ENCODE data around the gene ICA1L.

Gene ICA1L

GRCh38 chr2:202749477-202749876 is 122.1 kb downstream of the ICA1L start:
- H3K9me3 ChIP-seq (ENCODE audit: control insufficient read depth in 2 of 2, low read length in 2 of 2), result peaks cover 0 to 1% of the 10 kb centered on the region in 2 donors
- H3K27ac ChIP-seq (ENCODE audit: low read length), result no peak overlapping the region
- no peak overlapping the region for H3K9ac ChIP-seq (ENCODE audit: low read length in 2 of 2)
- H3K27me3 ChIP-seq (ENCODE audit: control insufficient read depth in 1 of 2, insufficient read depth in 2 of 2, low read length in 2 of 2), result no peaks in the 10 kb centered on the region
- H3K36me3 ChIP-seq (ENCODE audit: control insufficient read depth in 2 of 2, insufficient read depth in 2 of 2, low read length in 2 of 2), result no peaks in the 10 kb centered on the region
- no peak overlapping the region for H3K4me3 ChIP-seq (ENCODE audit: low read length in 2 of 2)
- no peaks in the 10 kb centered on the region for H3K4me1 ChIP-seq (ENCODE audit: control insufficient read depth, insufficient read depth, low read length)

- no peak overlapping the region for H3K9ac ChIP-seq (ENCODE audit: low read length in 2 of 2)
- H3K27ac ChIP-seq (ENCODE audit: low read length), result no peak overlapping the region
- no peaks in the 10 kb centered on the region for H3K4me1 ChIP-seq (ENCODE audit: control insufficient read depth, insufficient read depth, low read length)
- H3K27me3 ChIP-seq (ENCODE audit: control insufficient read depth in 1 of 2, insufficient read depth in 2 of 2, low read length in 2 of 2), result no peaks in the 10 kb centered on the region
- H3K4me3 ChIP-seq (ENCODE audit: low read length in 2 of 2), result no peak overlapping the region
- peaks cover 0 to 11% of the 10 kb centered on the region in 2 donors for H3K9me3 ChIP-seq (ENCODE audit: control insufficient read depth in 2 of 2, low read length in 2 of 2)
- H3K36me3 ChIP-seq (ENCODE audit: control insufficient read depth in 2 of 2, insufficient read depth in 2 of 2, low read length in 2 of 2), result no peaks in the 10 kb centered on the region
These were observed 128.0 kb downstream of the ICA1L start for GRCh38 chr2:202743613-202744012.

GRCh38 chr2:202736826-202737225 is 134.7 kb downstream of the ICA1L start:
- no peak overlapping the region for H3K4me3 ChIP-seq (ENCODE audit: low read length in 2 of 2)
- no peak overlapping the region for H3K27ac ChIP-seq (ENCODE audit: low read length)
- no peaks in the 10 kb centered on the region for H3K9me3 ChIP-seq (ENCODE audit: control insufficient read depth in 2 of 2, low read length in 2 of 2)
- H3K9ac ChIP-seq (ENCODE audit: low read length in 2 of 2), result no peak overlapping the region
- H3K36me3 ChIP-seq (ENCODE audit: control insufficient read depth in 2 of 2, insufficient read depth in 2 of 2, low read length in 2 of 2), result no peaks in the 10 kb centered on the region
- no peaks in the 10 kb centered on the region for H3K4me1 ChIP-seq (ENCODE audit: control insufficient read depth, insufficient read depth, low read length)
- no peaks in the 10 kb centered on the region for H3K27me3 ChIP-seq (ENCODE audit: control insufficient read depth in 1 of 2, insufficient read depth in 2 of 2, low read length in 2 of 2)

DNA sequence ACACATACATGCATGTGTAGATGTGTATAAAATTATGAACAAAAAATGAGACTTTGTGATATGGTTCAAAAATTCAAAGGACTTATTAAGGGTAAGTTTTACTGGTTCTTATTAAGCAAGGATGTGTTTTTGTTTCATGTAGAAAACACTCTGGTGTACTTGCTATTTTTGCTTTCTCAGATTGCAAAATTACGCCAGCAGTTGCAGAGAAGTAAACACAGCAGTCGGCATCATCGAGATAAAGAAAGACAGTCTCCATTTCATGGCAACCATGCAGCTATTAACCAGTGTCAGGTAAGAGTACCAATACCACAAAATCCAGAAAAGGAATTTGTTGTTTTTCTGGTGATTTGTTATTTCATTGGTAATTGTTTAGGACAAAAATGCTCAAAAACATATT is 145.5 kb downstream of the ICA1L start:
- H3K4me1 ChIP-seq (ENCODE audit: control insufficient read depth, insufficient read depth, low read length), result no peaks in the 10 kb centered on the region
- H3K27ac ChIP-seq (ENCODE audit: low read length), result no peak overlapping the region
- H3K9me3 ChIP-seq (ENCODE audit: control insufficient read depth in 2 of 2, low read length in 2 of 2), result no peaks in the 10 kb centered on the region
- no peaks in the 10 kb centered on the region for H3K36me3 ChIP-seq (ENCODE audit: control insufficient read depth in 2 of 2, insufficient read depth in 2 of 2, low read length in 2 of 2)
- H3K27me3 ChIP-seq (ENCODE audit: control insufficient read depth in 1 of 2, insufficient read depth in 2 of 2, low read length in 2 of 2), result no peaks in the 10 kb centered on the region
- no peak overlapping the region for H3K9ac ChIP-seq (ENCODE audit: low read length in 2 of 2)
- H3K4me3 ChIP-seq (ENCODE audit: low read length in 2 of 2), result no peak overlapping the region

- H3K4me1 ChIP-seq (ENCODE audit: control insufficient read depth, insufficient read depth, low read length), result no peaks in the 10 kb centered on the region
- no peaks in the 10 kb centered on the region for H3K9me3 ChIP-seq (ENCODE audit: control insufficient read depth in 2 of 2, low read length in 2 of 2)
- H3K36me3 ChIP-seq (ENCODE audit: control insufficient read depth in 2 of 2, insufficient read depth in 2 of 2, low read length in 2 of 2), result no peaks in the 10 kb centered on the region
- no peak overlapping the region for H3K4me3 ChIP-seq (ENCODE audit: low read length in 2 of 2)
- H3K27ac ChIP-seq (ENCODE audit: low read length), result no peak overlapping the region
- no peak overlapping the region for H3K9ac ChIP-seq (ENCODE audit: low read length in 2 of 2)
- no peaks in the 10 kb centered on the region for H3K27me3 ChIP-seq (ENCODE audit: control insufficient read depth in 1 of 2, insufficient read depth in 2 of 2, low read length in 2 of 2)
These were observed 147.8 kb downstream of the ICA1L start for GRCh38 chr2:202723746-202724145.

All from stomach smooth muscle (tissue), 2 donors.